GM12891 (cell line): Measurements from ENCODE around the gene KRTAP5-6.

ENCODE experiments used
- PAX5 ChIP-seq: IDR thresholded peaks from 2 replicates; pipeline ENCODE4 v1.6.1; 2011; ENCODE audit warnings: low read length, moderate library complexity, mild to moderate bottlenecking; ENCODE audit not compliant: insufficient read depth, severe bottlenecking
- POLR2A ChIP-seq: IDR thresholded peaks from 2 replicates; pipeline ENCODE4 v1.6.1; 2011; ENCODE audit warnings: low read depth, low read length, control low read depth
- POLR2AphosphoS5 ChIP-seq: IDR thresholded peaks from 2 replicates; pipeline ENCODE4 v1.6.1; 2011; ENCODE audit warnings: low read depth, low read length, control low read depth
- POU2F2 ChIP-seq: IDR thresholded peaks from 2 replicates; pipeline ENCODE4 v1.6.1; 2011; ENCODE audit warnings: low read depth, mild to moderate bottlenecking, control low read depth, low read length, moderate library complexity
- SPI1 ChIP-seq: IDR thresholded peaks from 2 replicates; pipeline ENCODE4 v1.6.1; 2011; ENCODE audit warnings: low read depth, low read length, control low read depth
- TAF1 ChIP-seq: IDR thresholded peaks from 2 replicates; pipeline ENCODE4 v1.6.1; 2011; ENCODE audit warnings: low read depth, low read length, control low read depth

- TF ChIP-seq POLR2AphosphoS5 (no peak), POLR2A (no peak), POU2F2 (no peak), TAF1 (no peak), PAX5 (no peak), SPI1 (no peak)
Measured at GRCh38 chr11:1714908-1715885, 18.2 kb downstream of the KRTAP5-6 start.
